KG1 (cell line): ENCODE data around the gene ZNF141.
"Not testable (repeated sequence)": the region's sequence is repeated elsewhere in the genome, so short reads cannot be mapped to it uniquely, and the experiment has no call there.

Experiments
- DNase-seq: peaks from one replicate; lab custom pipeline; 2025; lab: John Stamatoyannopoulos, UW

ZNF141 gene

DNA sequence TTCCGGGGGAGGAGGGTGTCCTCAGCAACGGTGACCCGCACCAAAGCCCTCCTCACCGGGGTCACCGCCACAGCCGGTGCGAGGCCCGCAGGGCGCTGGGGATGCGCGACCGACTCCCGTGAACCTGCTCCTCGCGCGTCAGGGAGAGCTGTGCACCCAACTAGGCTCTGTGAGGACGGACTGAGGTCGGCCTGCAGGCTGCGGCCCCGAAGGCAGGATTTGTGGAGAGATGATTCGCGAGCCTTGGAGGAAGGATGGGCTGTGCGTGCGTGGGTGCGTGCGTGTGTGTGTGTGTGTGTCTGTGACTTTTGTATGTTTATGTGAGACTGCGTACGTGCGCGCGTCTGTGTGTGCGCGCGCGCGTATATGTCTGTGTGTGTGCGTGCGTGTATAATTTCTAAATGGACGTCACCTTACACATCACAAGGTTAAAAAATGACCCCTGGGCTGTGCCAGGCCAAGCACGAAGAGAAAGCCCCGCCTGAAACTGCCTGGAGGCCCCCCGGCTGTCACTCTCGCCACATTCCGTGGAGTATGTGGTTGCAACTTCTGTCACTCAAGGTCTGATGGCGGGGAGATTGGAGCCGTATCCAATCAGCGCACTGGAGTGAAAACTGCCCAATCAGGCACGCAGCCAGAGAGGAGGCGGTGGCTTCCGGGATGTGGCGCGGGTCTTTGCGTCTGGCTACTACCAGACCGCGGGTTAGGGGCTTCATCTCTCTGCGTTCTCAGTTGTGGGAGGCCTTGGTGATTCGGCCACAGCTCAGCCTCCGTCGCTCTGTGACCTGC is at the start of gene ZNF141:
Gene ZNF141 (plus strand): TSS at position 672 of the 789 bp plus-strand sequence. CDS start 170 bp downstream, outside the sequence.
- peak; percentile 95 for DNase-seq

DNA sequence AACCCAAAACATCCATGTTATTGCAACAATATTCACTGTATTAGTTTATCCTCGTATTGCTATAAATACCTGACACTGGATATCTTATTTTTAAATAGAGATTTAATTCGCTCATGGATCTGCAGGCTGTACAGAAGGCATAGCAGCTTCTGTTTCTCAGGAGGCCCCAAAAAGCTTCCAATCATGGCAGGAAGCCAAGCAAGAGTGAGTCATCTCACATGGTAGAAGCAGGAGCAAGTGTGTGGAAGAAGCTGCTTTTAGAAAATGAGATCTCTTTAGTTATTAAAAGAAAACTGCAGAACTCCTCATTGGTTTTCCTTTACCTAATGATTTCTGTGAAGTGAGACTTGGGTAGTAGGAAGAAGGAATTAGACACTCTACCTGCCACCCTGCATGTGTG is 48.7 kb upstream of the ZNF141 start:
- DNase-seq, result no peak

DNA sequence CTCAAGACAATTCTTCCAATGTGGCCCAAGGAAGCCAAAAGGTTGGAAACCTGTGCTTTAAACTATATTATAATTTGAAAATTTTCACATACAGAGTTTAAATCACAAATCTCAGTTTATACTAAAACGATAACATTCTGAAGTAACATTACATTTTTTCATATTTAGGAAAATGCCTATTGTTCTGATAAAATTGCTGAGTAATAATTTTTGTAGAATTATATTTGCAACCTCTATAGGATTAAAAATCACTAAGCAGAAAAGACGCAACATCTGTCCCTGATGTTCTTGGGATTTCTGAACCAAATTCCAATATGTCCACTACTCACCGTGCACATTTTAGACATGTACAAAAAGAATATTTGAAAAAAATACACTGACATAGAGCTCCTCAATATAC is 42.9 kb upstream of the ZNF141 start:
- no peak for DNase-seq

DNA sequence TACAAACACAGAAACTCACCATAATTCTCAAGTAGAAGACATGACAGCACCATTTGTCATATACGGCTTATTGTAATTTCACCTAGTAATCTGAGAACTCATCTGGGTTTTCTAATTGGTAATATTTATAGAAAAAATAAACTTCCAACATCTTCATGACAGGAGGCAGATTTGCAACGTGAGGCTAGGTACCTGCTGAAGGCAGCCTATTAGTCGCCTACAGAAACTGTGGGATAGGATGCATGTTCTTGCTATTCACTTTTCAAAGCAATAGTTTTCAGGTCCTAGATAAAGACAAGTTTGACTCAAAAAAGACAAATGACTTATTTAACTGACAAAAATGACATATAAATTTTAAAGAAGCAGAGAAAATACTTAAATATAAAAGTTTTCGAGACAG is 35.2 kb upstream of the ZNF141 start:
- no peak for DNase-seq

DNA sequence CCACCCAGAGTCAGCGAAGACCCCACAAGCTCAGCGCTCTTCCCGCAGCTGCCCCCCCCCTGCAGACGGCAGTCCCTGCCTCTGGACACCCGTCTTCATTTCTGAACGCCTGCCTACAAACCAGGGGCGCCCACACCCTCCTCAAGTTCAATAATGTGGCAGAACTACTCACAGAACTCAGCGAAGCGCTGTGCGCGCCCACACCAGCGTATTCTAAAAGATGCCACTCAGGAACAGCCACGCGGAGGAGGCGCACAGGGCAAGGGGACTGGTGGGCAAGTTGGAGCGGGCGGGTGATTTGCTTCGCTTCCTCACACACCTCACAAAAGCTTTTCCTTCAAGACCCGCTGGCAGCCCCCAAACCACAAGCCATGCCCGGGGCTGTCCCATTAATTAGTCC is 33.1 kb upstream of the ZNF141 start:
- DNase-seq, result not testable (repeated sequence)

DNA sequence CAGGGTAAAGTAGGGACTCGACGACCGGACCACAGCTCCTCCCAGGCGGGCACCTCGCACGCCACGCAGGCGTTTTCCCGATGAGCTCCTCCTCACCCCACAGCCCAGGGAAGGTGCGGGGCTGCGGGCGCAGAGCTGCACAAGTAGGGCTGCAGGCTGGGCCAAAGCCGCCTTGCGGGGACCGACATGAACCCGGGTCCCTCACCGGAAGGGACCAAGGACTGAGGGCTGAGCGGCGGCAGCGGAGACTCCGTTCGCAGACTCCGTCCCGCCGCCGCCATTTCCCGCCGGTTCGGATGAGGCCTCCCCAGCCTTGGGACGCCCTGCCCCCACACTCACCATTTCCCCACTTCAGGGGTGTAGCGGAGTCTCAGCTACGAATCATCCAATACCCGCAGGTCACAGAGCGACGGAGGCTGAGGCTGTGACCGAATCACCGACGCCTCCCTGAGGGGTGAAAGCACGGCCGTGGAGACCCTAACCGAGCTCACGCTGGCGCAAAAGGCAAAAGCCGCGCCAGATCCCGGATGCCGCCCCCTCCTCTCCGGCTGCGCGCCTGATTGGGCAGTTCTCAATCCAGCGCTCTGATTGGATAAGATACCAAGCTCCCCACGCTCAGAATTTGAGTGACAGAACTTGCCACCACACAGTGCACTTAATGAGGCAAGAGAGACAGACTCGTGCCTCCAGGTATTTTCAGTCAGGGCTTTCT is 32.5 kb upstream of the ZNF141 start, which contains the start of gene ZNF732:
Gene ZNF732 (minus strand): TSS at position 506 of the 712 bp plus-strand sequence. CDS start 164 bp downstream, at position 342.
- DNase-seq, result no peak

DNA sequence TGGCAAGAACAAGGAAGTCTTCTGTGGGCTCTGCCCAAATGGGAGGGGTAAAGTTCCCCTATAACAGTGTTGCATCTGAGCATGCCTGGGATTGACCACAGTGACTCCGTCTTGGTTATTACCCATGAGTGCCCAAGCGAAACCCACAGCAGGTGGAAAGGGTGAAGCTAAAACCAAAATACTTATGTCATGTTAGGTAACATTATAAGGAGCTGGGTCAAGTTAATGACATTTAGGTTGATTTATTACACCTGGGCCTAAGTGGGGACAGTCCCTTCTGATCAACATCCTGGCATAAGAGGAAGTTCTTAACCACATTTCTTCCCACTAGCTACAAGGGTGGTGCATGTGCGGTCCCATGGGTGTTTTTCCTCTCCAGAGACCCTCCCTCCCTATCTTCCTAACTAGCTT is 31.1 kb upstream of the ZNF141 start:
- DNase-seq, result peak; percentile 81

DNA sequence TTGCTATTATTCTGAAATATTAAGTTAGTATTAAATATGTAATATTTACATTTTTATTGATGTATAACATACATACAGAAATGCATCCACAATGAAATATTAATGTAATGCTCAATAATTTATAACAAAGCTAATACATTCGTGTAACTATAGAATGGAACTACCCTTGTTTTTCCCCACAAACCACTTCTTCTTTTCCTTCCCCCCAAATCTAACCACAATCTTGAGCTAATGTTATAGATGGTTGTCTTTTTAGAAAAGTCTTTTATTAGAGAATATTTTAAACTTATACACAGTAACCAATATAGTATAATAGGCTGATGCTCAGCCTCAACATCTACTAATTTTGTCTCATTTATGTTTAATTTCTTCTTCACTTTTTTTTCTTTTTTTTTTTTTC is 27.8 kb upstream of the ZNF141 start:
- no peak for DNase-seq

DNA sequence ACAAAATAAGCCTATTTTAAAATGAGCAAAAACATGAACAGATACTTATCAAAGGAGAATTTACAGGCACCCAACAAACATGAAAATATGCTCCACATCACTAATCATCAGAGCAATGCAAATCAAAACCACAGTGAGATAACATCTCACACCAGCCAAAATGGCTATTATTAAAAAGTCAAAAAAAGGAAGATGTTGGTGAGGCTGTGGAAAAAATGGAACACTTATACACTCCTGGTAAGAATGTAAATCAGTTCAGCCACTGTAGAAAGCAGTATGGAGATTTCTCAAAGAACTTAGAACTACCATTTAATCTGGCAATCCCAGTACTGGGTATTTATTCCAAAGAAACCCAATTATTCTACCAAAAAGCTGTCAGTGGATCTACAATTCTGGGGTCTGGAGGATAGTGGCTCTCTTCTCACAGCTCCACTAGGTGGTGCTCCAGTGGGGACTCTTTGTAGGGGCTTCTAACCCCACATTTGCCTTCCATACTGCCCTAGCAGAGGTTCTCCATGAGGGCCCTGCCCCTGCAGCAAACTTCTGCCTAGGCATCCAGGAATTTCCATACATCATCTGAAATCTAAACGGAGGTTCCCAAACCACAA is 23.2 kb upstream of the ZNF141 start:
- DNase-seq, result no peak

DNA sequence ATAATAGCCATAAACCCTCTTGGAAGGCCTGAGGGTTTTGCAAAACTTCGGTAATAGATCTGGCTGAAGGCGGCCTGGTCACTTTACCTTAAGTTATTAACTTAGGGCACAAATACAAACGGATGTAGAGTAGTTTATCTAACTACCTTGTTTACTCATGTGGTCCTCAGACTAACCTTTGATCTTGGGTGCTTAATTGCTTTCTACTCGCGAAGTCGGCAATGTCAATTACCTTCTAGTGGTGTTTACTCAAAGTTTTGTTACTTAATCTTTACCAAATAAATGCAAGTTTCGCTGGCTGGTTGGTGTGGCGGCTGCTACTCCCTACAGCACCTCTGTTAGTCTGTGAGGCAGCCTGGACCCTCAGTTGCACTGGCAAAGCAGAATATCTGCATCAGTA is 8.9 kb upstream of the ZNF141 start:
- DNase-seq, result no peak

DNA sequence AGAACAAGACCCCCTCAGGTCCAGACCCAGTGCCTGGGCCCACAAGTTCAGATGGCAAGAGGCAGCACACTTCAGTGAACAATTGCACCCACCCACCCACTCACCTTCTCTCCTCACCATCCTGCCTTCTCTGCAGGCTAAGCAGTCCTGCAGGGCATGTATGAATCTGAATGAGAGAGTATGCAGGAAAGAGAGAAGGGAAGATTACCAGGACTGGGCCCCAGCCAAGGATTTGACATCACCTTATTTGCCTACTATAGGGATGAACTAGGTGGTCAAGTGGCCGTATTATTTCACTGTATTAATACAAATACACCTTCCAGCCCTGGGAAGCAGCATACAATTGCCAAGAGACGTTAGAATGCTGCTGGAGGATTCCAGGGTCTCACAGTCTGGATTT is 2.1 kb upstream of the ZNF141 start:
- no peak for DNase-seq

DNA sequence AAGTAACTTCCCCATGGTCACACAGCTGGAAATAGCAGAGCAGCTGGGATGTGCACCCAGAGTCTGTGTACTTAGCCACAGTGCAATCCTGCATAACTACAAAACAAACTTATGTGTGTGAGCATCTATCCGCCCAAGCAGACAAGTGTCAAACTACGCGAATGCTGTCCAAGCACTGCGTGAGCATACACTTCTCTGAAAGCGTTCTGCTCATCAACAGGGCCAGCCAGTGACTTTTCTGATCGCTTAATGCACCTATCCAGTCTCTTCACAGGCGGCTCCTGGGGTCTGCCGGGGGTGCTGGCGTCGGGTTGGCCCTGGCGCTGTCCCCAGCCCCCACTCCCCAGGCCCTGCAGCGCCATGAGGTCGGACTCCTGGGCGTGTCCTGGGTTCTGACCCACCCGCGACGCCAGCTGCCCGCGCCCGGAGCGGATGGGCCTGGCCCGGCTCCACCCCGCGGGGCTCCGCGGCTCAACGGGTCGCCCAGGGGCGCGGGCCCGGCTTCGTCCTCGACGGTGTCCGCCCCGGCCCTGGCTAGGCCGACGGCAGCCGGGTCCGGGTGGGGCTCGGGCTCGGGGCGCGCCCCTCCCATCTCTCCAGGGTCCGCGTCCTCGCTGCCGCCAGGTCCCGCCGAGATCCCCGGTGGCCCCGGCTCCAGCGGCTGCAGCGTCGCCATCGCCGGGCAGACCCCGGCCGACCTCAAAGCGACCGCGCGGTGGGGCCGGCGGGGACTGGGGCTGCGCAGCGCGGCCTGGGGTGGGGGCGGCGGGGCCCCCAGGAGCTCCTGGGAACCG is 1.3 kb upstream of the ZNF141 start:
- DNase-seq, result no peak

DNA sequence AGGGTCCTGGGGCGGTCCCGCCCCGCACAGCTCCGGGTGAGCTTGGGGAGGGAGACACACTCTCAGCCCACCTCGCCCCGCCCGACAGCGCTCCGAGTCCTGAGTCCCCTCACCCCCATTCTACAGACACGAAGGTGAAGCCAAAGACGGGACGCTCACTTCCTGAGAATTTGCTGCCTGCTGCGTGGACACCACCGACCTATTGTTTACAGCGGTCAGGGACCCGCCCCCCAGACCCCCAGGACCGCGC is 796 bp upstream of the ZNF141 start:
- no peak for DNase-seq

DNA sequence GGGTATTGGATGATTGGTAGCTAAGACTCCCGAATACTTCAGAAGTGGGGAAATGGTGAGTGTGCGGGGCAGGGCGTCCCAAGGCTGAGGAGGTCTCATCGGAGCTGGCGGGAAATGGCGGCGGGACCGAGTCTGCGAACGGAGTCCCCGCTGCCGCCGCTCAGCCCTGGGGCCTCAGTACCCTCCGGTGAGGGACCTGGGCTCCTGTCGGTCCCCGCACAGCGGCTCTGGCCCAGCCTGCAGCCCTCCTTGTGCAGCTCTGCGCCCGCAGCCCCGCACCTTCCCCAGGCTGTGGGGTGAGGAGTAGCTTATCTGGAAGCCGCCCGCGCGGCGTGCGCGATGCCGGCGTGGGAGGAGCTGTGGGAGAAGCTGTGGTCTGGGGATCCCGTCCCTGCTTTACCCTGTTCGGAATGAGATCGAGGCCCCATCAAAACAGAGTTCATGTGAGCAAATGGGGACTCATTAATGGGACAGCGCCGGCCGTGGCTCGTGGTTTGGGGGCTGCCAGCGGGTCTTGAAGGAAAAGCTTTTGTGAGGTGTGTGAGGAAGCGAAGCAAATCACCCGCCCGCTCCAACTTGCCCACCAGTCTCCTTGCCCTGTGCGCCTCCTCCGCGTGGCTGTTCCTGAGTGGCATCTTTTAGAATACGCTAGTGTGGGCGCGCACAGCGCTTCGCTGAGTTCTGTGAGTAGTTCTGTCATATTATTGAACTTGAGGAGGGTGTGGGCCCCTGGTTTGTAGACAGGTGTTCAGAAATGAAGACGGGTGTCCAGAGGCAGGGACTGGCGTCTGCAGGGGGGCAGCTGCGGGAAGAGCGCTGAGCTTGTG is 531 bp downstream of the ZNF141 start:
- no peak for DNase-seq

DNA sequence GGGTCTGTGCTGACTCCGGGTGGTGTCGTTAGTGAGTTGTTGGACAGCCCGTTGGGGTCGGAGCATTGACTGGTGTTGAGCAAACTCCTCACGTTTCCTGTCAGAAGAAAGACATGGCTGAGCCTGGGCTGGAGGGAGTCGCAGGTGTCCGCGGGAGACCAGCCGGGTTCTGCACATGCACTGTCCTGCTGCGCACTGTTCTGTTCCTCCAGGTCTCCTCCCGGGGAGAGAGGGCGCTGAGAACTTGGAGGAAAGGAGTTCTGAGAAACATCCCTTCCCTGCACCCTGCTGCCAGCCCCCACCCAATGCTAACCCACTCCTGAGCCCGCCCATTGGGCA is 1.1 kb downstream of the ZNF141 start:
- DNase-seq, result no peak

DNA sequence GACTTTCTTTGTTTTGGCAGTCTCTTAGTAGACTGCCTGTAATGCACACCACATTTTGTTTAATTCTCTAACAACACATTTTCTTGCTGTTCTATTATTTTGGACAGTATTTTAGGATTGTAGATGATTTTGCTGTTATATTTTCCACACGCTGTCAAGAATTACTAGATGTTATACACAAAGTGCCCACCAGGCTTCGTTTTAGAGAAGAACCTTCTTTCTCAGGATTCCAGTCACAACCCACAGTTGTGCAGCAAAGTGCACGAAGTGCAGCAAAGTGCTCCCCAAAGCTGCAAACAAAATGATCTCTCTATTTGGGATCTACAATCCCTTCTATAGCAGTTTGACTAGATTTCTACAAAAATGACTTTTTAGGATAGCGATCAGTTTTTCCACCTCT is 2.4 kb downstream of the ZNF141 start:
- no peak for DNase-seq

DNA sequence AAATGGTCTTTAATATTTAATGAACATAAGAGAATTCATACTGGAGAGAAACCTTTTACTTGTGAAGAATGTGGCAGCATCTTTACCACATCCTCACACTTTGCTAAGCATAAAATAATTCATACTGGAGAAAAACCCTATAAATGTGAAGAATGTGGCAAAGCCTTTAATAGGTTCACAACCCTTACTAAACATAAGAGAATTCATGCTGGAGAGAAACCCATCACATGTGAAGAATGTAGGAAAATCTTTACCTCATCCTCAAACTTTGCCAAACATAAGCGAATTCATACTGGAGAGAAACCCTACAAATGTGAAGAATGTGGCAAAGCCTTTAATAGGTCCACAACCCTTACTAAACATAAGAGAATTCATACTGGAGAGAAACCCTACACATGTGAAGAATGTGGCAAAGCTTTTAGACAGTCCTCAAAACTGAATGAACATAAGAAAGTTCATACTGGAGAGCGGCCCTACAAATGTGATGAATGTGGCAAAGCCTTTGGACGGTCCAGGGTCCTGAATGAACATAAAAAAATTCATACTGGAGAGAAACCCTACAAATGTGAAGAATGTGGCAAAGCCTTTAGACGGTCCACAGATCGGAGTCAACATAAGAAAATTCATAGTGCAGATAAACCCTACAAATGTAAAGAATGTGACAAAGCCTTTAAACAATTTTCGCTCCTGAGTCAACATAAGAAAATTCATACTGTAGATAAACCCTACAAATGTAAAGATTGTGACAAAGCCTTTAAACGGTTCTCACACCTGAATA is 35.6 kb downstream of the ZNF141 start:
- DNase-seq, result no peak

DNA sequence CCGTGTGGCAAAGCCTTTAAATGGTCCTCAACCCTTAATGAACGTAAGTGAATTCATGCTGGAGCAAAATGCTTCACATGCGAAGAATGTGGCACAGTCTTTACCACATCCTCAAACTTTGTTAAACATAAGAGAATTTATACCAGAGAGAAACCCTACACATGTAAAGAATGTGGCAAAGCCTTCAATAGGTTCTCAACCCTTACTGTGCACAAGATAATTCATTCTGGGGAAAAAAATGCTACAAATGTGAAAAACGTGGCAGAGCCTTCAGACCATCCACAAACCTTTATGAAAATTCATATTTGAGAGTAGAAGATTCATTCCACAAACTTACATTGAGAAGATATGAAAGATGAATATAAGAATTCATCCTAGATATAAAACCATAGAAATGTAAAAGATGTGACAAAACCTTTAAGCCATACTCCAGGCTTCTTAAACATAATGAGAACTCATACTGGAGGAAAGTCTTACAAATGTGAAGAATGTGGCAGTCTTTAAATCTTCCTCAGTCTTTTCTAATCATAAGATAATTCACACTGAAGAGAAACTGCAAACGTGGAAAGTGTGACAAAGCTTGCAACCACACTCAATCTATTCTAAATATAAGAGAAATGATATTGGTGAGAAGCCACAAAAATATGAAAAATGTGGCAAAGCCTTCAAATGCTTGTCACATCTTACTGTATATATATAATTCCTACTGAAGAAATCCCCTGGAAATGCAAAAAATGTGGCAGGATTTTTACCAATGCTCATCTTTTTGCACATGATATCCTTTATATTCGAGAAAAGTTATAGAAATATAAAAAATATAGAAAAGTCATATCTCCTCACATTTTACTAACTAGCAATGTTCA is 36.9 kb downstream of the ZNF141 start:
- DNase-seq, result no peak

DNA sequence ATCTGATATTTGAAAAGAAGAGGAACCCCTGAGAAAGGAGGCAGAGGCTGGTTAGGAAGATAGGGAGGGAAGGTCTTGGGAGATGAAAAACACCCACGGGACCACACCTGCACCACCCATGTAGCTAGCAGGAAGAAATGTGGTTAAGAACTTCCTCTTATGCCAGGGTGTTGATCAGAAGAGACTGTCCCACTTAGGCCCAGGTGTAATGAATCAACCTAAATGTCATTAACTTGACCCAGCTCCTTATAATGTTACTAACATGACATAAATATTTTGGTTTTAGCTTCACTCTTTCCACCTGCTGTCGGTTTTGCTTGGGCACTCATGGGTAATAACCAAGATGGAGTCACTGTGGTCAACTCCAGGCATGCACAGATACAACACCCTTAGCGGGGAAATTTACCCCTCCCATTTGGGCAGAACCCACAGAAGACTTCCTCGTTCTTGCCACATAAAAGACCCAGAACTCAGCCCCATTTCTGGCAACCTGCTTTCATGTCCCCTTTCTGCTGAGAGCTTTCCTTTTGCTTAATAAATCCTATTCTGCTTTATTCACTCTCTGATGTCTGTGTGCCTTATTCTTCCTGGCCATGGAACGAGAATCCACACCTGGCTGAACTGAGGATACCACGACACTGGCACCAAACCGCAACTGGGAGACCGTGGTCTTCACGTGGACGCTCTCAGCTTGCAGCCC is 46.8 kb downstream of the ZNF141 start:
- peak; percentile 56 for DNase-seq
